Liver (tissue), 3 donors: ENCODE data around the gene TSC1.

ENCODE experiments used
- GABPA ChIP-seq, 2 donors: IDR thresholded peaks in 1 of 2; conservative IDR thresholded peaks in 1 of 2; 2 replicates each; pipeline ENCODE4 v1.6.1; 2016; ENCODE audit warnings: antibody characterized with exemption in 2 of 2, mild to moderate bottlenecking in 1 of 2, moderate library complexity in 1 of 2
- RXRA ChIP-seq, 2 donors: IDR thresholded peaks; 2 replicates each; pipeline ENCODE4 v1.6.1; 2017 to 2018; ENCODE audit warnings: antibody characterized with exemption in 2 of 2, mild to moderate bottlenecking in 1 of 2
- YY1 ChIP-seq: IDR thresholded peaks from 2 replicates; pipeline ENCODE4 v1.6.1; 2016; ENCODE audit warnings: antibody characterized with exemption, mild to moderate bottlenecking
- TF ChIP-seq, protein P1 (sequence below): fragments of 150-350 bp; IDR thresholded peaks from 2 replicates; pipeline ENCODE4 v1.5.1; 2017; ENCODE audit warnings: improper control_type of control experiment, low read depth, low read length; ENCODE audit not compliant: missing input control
- TF ChIP-seq, protein P2 (sequence below): IDR thresholded peaks from 2 replicates; pipeline ENCODE4 v1.6.1; 2016; ENCODE audit warnings: antibody characterized with exemption, mild to moderate bottlenecking
- TF ChIP-seq, protein P3 (sequence below): IDR thresholded peaks from 2 replicates; pipeline ENCODE4 v1.6.1; 2016; ENCODE audit warnings: antibody characterized with exemption
- donor health status: healthy.
- donor health status: healthy.

DNA sequence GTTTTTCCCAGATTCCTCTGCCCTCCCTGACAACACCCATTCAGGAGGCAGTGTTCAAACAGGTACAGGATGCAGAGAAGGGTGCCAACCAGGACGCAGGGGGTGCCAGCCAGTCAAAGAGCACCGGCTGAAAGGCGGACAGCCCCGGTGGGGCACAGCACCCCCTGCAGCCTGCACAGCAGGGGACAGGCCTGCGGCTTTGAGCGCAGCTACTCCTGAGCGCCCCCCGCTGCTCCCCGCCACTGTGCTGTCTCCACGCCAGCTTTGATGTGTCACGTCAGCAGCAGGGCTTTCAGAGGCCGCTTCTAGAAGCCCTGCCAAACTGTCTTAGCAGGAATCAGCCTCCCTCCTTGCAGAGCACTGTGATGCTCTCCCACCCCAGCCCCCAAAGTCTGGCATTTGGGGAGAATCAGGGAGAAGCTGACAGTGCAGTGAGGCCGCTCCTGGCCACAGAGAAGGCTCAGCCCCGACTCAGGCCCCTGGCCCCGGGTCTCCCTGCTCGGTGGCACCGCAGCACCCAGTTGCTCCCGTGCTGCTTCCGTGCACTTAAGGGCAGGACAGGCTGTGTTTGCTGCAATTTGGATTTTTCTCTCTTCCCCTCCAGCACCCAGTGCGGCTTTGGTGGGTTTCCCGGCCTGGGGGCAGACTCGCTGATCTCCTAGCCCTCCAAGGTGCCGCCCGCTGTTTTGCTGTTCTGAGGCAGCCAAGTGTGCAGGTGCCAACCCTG lies 86.6 kb downstream of the TSC1 start:
- TF ChIP-seq, protein P1, sequence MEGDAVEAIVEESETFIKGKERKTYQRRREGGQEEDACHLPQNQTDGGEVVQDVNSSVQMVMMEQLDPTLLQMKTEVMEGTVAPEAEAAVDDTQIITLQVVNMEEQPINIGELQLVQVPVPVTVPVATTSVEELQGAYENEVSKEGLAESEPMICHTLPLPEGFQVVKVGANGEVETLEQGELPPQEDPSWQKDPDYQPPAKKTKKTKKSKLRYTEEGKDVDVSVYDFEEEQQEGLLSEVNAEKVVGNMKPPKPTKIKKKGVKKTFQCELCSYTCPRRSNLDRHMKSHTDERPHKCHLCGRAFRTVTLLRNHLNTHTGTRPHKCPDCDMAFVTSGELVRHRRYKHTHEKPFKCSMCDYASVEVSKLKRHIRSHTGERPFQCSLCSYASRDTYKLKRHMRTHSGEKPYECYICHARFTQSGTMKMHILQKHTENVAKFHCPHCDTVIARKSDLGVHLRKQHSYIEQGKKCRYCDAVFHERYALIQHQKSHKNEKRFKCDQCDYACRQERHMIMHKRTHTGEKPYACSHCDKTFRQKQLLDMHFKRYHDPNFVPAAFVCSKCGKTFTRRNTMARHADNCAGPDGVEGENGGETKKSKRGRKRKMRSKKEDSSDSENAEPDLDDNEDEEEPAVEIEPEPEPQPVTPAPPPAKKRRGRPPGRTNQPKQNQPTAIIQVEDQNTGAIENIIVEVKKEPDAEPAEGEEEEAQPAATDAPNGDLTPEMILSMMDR, result no peak
- TF ChIP-seq YY1 (no peak), GABPA (IDR thresholded peaks at IDR 0.05 in 1 of 2, conservative IDR thresholded peaks at IDR 0.05 in 1 of 2) (no peak), RXRA (IDR thresholded peaks at IDR 0.05) (no peak)
- TF ChIP-seq, protein P2, sequence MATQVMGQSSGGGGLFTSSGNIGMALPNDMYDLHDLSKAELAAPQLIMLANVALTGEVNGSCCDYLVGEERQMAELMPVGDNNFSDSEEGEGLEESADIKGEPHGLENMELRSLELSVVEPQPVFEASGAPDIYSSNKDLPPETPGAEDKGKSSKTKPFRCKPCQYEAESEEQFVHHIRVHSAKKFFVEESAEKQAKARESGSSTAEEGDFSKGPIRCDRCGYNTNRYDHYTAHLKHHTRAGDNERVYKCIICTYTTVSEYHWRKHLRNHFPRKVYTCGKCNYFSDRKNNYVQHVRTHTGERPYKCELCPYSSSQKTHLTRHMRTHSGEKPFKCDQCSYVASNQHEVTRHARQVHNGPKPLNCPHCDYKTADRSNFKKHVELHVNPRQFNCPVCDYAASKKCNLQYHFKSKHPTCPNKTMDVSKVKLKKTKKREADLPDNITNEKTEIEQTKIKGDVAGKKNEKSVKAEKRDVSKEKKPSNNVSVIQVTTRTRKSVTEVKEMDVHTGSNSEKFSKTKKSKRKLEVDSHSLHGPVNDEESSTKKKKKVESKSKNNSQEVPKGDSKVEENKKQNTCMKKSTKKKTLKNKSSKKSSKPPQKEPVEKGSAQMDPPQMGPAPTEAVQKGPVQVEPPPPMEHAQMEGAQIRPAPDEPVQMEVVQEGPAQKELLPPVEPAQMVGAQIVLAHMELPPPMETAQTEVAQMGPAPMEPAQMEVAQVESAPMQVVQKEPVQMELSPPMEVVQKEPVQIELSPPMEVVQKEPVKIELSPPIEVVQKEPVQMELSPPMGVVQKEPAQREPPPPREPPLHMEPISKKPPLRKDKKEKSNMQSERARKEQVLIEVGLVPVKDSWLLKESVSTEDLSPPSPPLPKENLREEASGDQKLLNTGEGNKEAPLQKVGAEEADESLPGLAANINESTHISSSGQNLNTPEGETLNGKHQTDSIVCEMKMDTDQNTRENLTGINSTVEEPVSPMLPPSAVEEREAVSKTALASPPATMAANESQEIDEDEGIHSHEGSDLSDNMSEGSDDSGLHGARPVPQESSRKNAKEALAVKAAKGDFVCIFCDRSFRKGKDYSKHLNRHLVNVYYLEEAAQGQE, result no peak
- TF ChIP-seq, protein P3, sequence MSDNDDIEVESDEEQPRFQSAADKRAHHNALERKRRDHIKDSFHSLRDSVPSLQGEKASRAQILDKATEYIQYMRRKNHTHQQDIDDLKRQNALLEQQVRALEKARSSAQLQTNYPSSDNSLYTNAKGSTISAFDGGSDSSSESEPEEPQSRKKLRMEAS, result no peak
